ENCODE measurements around the gene RAD51C.

DNA sequence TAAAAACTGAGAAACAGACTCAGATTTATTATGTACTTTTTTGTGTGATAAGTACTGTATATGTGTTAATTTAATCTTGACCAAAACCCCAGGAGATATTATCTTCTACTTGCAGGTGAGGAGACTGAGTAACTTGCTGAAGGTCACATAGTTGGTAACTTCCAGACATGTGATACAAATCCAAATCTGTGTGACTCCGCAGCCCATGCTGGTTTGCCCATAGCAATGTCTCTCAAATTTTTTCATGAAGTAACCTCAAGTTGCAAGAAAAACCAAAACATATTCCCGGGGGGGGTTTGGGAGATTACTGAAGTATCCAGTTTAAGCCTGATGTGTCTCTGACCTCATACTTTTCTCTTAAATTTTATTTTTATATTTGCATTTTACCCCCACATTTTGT, 3.9 kb upstream of the RAD51C start:
- TF ChIP-seq, protein P1, sequence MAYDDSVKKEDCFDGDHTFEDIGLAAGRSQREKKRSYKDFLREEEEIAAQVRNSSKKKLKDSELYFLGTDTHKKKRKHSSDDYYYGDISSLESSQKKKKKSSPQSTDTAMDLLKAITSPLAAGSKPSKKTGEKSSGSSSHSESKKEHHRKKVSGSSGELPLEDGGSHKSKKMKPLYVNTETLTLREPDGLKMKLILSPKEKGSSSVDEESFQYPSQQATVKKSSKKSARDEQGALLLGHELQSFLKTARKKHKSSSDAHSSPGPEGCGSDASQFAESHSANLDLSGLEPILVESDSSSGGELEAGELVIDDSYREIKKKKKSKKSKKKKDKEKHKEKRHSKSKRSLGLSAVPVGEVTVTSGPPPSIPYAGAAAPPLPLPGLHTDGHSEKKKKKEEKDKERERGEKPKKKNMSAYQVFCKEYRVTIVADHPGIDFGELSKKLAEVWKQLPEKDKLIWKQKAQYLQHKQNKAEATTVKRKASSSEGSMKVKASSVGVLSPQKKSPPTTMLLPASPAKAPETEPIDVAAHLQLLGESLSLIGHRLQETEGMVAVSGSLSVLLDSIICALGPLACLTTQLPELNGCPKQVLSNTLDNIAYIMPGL (CRISPR knock-in tag; IDR thresholded peaks at IDR 0.05): no peak
- TF ChIP-seq, protein P2, sequence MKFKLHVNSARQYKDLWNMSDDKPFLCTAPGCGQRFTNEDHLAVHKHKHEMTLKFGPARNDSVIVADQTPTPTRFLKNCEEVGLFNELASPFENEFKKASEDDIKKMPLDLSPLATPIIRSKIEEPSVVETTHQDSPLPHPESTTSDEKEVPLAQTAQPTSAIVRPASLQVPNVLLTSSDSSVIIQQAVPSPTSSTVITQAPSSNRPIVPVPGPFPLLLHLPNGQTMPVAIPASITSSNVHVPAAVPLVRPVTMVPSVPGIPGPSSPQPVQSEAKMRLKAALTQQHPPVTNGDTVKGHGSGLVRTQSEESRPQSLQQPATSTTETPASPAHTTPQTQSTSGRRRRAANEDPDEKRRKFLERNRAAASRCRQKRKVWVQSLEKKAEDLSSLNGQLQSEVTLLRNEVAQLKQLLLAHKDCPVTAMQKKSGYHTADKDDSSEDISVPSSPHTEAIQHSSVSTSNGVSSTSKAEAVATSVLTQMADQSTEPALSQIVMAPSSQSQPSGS (CRISPR knock-in tag; IDR thresholded peaks at IDR 0.05; ENCODE audit: borderline replicate concordance, low read depth): no peak
- TF ChIP-seq JUN (CRISPR knock-in tag; IDR thresholded peaks at IDR 0.05) (no peak), ELF4 (CRISPR knock-in tag; IDR thresholded peaks at IDR 0.05; ENCODE audit: low read depth) (no peak), CREB1 (CRISPR knock-in tag; IDR thresholded peaks at IDR 0.05) (no peak), ZNF416 (CRISPR knock-in tag; IDR thresholded peaks at IDR 0.05) (no peak), NR3C1 (CRISPR knock-in tag; conservative IDR thresholded peaks at IDR 0.05; ENCODE audit: low read depth) (no peak), SOX15 (CRISPR knock-in tag; IDR thresholded peaks at IDR 0.05) (no peak)
- TF ChIP-seq, protein P3, sequence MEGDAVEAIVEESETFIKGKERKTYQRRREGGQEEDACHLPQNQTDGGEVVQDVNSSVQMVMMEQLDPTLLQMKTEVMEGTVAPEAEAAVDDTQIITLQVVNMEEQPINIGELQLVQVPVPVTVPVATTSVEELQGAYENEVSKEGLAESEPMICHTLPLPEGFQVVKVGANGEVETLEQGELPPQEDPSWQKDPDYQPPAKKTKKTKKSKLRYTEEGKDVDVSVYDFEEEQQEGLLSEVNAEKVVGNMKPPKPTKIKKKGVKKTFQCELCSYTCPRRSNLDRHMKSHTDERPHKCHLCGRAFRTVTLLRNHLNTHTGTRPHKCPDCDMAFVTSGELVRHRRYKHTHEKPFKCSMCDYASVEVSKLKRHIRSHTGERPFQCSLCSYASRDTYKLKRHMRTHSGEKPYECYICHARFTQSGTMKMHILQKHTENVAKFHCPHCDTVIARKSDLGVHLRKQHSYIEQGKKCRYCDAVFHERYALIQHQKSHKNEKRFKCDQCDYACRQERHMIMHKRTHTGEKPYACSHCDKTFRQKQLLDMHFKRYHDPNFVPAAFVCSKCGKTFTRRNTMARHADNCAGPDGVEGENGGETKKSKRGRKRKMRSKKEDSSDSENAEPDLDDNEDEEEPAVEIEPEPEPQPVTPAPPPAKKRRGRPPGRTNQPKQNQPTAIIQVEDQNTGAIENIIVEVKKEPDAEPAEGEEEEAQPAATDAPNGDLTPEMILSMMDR (IDR thresholded peaks at IDR 0.05): no peak
